ENCODE measurements around the gene VASN. TPM values are rescaled to one million over a fixed set of nuclear protein-coding genes. Genes with fewer than 3 reads are reported as not detected.
A peak's percentile ranks its signal among the peaks of the same experiment; 100 is the strongest.

VASN gene
- total RNA-seq, 1 donor from 2014 or later, result 0.67 TPM

DNA sequence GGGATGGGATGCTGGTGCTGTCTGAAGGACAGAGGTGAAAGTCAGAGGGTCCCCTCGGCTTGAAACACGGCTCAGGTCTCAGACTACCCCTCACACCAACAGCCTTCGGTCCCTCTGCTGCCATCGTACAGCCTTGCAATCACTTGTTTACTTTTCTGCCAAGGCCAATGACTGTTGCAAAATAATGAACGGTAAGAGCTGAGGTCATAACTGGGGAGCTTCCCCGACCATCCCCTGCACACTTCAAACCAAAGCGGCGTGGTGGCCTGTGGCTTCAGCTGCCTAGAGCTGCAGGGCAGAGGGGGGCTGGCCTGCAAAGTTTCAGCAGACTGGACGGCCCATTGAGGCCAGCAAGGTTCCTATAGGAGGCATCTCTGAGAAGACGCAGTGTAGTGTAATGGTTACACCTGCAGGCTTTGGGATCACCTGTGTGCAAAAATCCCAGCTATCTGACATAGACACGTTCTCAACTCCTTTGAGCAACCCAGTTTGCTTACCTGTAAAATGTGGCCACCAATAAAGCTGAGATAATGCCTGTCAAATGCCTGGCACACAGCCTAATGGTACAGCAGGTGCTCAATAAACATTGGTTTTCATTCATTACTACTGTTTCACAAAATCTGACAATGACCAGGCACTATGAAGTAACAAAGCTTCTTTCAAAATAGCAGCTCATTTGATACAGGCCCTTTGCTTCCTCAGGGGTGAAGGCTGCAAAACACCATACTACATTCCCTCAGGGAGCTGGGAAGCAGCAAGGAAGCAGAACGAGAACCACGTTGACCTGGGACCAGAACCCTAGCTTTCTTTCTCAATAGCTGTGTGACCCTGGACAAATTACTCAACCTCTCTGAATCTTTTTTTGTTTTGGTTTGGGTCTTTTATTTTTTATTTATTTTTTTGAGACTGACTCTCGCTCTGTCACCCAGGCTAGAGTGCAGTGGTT is 25.5 kb upstream of the VASN start:
- no peaks in the 10 kb centered on the region for H3K9me3 Mint-ChIP-seq (ENCODE audit: unreplicated experiment)
- TF ChIP-seq, protein P1, sequence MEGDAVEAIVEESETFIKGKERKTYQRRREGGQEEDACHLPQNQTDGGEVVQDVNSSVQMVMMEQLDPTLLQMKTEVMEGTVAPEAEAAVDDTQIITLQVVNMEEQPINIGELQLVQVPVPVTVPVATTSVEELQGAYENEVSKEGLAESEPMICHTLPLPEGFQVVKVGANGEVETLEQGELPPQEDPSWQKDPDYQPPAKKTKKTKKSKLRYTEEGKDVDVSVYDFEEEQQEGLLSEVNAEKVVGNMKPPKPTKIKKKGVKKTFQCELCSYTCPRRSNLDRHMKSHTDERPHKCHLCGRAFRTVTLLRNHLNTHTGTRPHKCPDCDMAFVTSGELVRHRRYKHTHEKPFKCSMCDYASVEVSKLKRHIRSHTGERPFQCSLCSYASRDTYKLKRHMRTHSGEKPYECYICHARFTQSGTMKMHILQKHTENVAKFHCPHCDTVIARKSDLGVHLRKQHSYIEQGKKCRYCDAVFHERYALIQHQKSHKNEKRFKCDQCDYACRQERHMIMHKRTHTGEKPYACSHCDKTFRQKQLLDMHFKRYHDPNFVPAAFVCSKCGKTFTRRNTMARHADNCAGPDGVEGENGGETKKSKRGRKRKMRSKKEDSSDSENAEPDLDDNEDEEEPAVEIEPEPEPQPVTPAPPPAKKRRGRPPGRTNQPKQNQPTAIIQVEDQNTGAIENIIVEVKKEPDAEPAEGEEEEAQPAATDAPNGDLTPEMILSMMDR (IDR thresholded peaks at IDR 0.05; ENCODE audit: unreplicated experiment), result no peak
- H3K27ac Mint-ChIP-seq (ENCODE audit: unreplicated experiment), result no peak overlapping the region
- H3K36me3 Mint-ChIP-seq (ENCODE audit: low read depth, unreplicated experiment), result peaks cover 17% of the 10 kb centered on the region
- no peak for DNase-seq (ENCODE audit: low spot score)
- no peaks in the 10 kb centered on the region for H3K4me1 Mint-ChIP-seq (ENCODE audit: unreplicated experiment)
- no peak overlapping the region for H3K4me3 Mint-ChIP-seq (ENCODE audit: unreplicated experiment)
- peaks cover 3% of the 10 kb centered on the region for H3K27me3 Mint-ChIP-seq (ENCODE audit: unreplicated experiment)

DNA sequence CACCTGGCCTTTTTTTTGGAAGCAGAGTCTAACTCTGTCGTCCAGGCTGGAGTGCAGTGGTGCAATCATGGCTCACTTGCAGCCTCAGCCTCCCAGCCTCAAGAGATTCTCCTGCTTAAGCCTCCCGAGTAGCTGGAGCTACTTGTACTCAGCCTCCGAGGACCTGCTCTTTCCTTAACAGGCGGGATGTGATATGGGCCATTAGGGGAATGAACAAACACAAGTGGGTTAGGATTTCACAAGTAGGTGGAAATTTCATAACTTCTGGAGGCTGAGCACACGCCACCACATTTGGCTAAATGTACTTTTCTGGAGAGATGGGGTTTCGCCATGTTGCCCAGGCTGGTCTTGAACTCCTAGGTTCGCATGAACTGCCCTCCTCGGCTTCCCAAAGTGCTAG is 24.6 kb upstream of the VASN start:
- Mint-ChIP-seq H3K36me3 (ENCODE audit: low read depth, unreplicated experiment) (peaks cover 17% of the 10 kb centered on the region), H3K4me1 (ENCODE audit: unreplicated experiment) (peaks cover 4% of the 10 kb centered on the region), H3K27ac (ENCODE audit: unreplicated experiment) (no peak overlapping the region), H3K27me3 (ENCODE audit: unreplicated experiment) (peaks cover 3% of the 10 kb centered on the region), H3K4me3 (ENCODE audit: unreplicated experiment) (no peak overlapping the region), H3K9me3 (ENCODE audit: unreplicated experiment) (no peaks in the 10 kb centered on the region)
- TF ChIP-seq, protein P1 (IDR thresholded peaks at IDR 0.05; ENCODE audit: unreplicated experiment), result no peak
- no peak for DNase-seq (ENCODE audit: low spot score)

DNA sequence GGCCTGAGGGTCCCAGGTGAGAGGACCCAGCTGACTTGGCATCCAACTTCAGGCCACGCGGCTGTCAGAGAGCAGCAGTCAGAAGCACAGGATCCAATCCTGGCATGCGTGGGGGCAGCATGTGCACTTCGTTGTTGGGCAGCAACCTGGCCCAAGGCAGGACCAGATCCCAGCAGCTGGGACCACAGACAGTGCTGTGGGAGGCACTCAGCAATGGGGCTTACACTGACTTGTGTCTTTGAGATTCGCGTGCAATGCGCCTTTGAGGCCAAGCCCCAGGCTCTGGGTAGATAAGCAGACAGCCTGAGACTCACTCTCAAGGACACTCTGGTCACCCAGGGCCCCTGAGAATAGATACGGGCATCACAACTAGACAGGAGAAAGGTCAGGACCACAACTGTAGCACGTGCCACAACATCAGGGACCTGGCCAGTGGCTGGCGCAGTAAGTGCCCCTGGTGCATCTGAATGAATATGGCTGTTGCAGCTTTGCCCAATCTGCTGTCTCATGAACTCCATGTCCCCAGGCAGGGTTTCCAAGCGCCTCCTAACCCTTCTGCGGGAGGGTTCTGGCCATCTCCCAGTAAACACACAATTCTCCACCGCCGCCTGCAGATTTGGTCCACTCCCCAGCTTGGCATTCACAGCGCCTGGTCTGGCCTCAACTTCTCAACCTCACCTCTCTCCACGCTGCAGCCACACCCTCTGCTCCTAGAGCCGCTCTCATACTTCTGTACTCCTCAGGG is 23.7 kb upstream of the VASN start:
- peaks cover 3% of the 10 kb centered on the region for H3K27me3 Mint-ChIP-seq (ENCODE audit: unreplicated experiment)
- H3K36me3 Mint-ChIP-seq (ENCODE audit: low read depth, unreplicated experiment), result peaks cover 17% of the 10 kb centered on the region
- no peaks in the 10 kb centered on the region for H3K9me3 Mint-ChIP-seq (ENCODE audit: unreplicated experiment)
- H3K4me3 Mint-ChIP-seq (ENCODE audit: unreplicated experiment), result peak overlapping the region; percentile 59
- DNase-seq (ENCODE audit: low spot score), result no peak
- peaks cover 4% of the 10 kb centered on the region for H3K4me1 Mint-ChIP-seq (ENCODE audit: unreplicated experiment)
- TF ChIP-seq, protein P1 (IDR thresholded peaks at IDR 0.05; ENCODE audit: unreplicated experiment), result no peak
- peak overlapping the region; percentile 75 for H3K27ac Mint-ChIP-seq (ENCODE audit: unreplicated experiment)

DNA sequence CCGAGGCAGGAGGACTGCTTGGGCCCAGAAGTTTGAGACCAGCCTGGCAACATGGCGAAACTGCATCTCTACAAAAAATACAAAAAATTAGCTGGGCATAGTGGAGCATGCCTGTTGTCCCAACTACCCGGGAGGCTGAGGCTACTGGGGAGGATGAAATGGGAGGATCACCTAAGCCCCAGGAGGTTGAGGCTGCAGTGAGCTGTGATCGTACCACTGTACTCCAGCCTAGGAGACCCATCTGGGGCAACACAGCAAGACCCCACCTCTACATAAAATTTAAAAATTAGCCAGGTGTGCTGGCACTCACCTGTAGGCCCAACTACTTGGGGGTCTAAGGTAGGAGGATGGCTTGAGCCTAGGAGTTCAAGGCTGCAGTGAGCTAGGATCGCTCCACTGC is 22.3 kb upstream of the VASN start:
- no peak for DNase-seq (ENCODE audit: low spot score)
- Mint-ChIP-seq H3K9me3 (ENCODE audit: unreplicated experiment) (no peaks in the 10 kb centered on the region), H3K27me3 (ENCODE audit: unreplicated experiment) (peaks cover 8% of the 10 kb centered on the region), H3K36me3 (ENCODE audit: low read depth, unreplicated experiment) (peaks cover 18% of the 10 kb centered on the region), H3K4me1 (ENCODE audit: unreplicated experiment) (peaks cover 15% of the 10 kb centered on the region), H3K4me3 (ENCODE audit: unreplicated experiment) (no peak overlapping the region), H3K27ac (ENCODE audit: unreplicated experiment) (no peak overlapping the region)
- TF ChIP-seq, protein P1 (IDR thresholded peaks at IDR 0.05; ENCODE audit: unreplicated experiment), result no peak

All from endothelial cell (in vitro differentiated cells).